Mammary epithelial cell (primary cell): ENCODE measurements around the gene DIS3L.
"Not testable (repeated sequence)": the region's sequence is repeated elsewhere in the genome, so short reads cannot be mapped to it uniquely, and the experiment has no call there.

Experiments used
- CTCF ChIP-seq, 2 donors: IDR thresholded peaks in 1 of 2; conservative IDR thresholded peaks in 1 of 2; 2 replicates each; pipeline ENCODE4 v1.5.1; 2011 to 2012; ENCODE audit warnings: inconsistent platforms in 2 of 2, low read length in 2 of 2, mild to moderate bottlenecking in 2 of 2, control low read depth in 1 of 2, low read depth in 1 of 2; ENCODE audit not compliant: insufficient read depth in 1 of 2; ENCODE audit errors: extremely low read depth in 1 of 2
- EZH2 ChIP-seq: IDR thresholded peaks from 2 replicates; pipeline ENCODE4 v1.6.1; 2012; ENCODE audit warnings: low read length, inconsistent platforms, borderline replicate concordance

GRCh38 chr15:66245832-66246231 lies 47.5 kb upstream of the DIS3L start:
- not testable (repeated sequence) for TF ChIP-seq CTCF (conservative IDR thresholded peaks at IDR 0.05 in 1 of 2, IDR thresholded peaks at IDR 0.05 in 1 of 2; ENCODE audit: extremely low read depth in 1 of 2, insufficient read depth in 1 of 2, low read depth in 1 of 2, low read length in 2 of 2); EZH2
